Calu3 (cell line): ENCODE data around the gene MACROH2A2. TPM values are rescaled to one million over a fixed set of nuclear protein-coding genes. Genes with fewer than 3 reads are reported as not detected.

Source experiments
- BruUV-seq: library from RNA; stranded (reverse); fragments of 400-500 nt; replicated peaks from 2 replicates; lab custom pipeline; 2021; lab: Mats Ljungman, UMichigan
- CTCF ChIA-PET: fragments of 300-600 bp; sonication (Branson Sonifier 250); formaldehyde crosslinking; loops from one replicate; lab custom pipeline; 2022; ENCODE audit warnings: antibody characterized with exemption; lab: Charles Lee
- DNase-seq: peaks from one replicate; pipeline ENCODE4 v3.0.0; 2022
- H3K27ac Mint-ChIP-seq: one replicate; pipeline ENCODE4 v1.8.0; 2022; ENCODE audit warnings: mixed read lengths; ENCODE audit not compliant: unreplicated experiment
- H3K27me3 Mint-ChIP-seq: one replicate; pipeline ENCODE4 v1.8.0; 2022; ENCODE audit warnings: mixed read lengths; ENCODE audit not compliant: unreplicated experiment
- H3K36me3 Mint-ChIP-seq: one replicate; pipeline ENCODE4 v1.8.0; 2022; ENCODE audit warnings: mild to moderate bottlenecking, moderate library complexity, mixed read lengths; ENCODE audit not compliant: insufficient read depth, unreplicated experiment
- H3K4me1 Mint-ChIP-seq: one replicate; pipeline ENCODE4 v1.8.0; 2022; ENCODE audit warnings: mild to moderate bottlenecking, low read depth, mixed read lengths; ENCODE audit not compliant: unreplicated experiment
- H3K4me3 Mint-ChIP-seq: one replicate; pipeline ENCODE4 v1.8.0; 2022; ENCODE audit warnings: mild to moderate bottlenecking, low read depth, moderate library complexity, mixed read lengths; ENCODE audit not compliant: unreplicated experiment
- H3K9me3 Mint-ChIP-seq: one replicate; pipeline ENCODE4 v1.8.0; 2022; ENCODE audit warnings: low read depth, mixed read lengths; ENCODE audit not compliant: unreplicated experiment
- intact Hi-C: fragments of 100-400 bp; cut with micrococcal nuclease; formaldehyde crosslinking; loops from one replicate; pipeline ENCODE4 v1.10.0; 2022; ENCODE audit not compliant: unreplicated experiment
- total RNA-seq: library from RNA; stranded (reverse); gene quantifications from 2 replicates; pipeline ENCODE4 v1.2.3, GENCODE V29; 2022
- TF ChIP-seq, protein P1 (sequence below): fragments of 200-600 bp; IDR thresholded peaks from one replicate; pipeline ENCODE4 v1.8.0; 2022; ENCODE audit warnings: antibody characterized with exemption; ENCODE audit not compliant: unreplicated experiment

MACROH2A2 gene
- total RNA-seq, 1 experiment from 2014 or later, result 24.5 TPM

GRCh38 chr10:70118196-70118595, 65.5 kb downstream of the MACROH2A2 start:
- Mint-ChIP-seq H3K27ac (no peak overlapping the region), H3K4me3 (no peak overlapping the region), H3K36me3 (peaks cover 18% of the 10 kb centered on the region), H3K4me1 (no peaks in the 10 kb centered on the region), H3K27me3 (no peaks in the 10 kb centered on the region), H3K9me3 (no peaks in the 10 kb centered on the region)
- TF ChIP-seq, protein P1, sequence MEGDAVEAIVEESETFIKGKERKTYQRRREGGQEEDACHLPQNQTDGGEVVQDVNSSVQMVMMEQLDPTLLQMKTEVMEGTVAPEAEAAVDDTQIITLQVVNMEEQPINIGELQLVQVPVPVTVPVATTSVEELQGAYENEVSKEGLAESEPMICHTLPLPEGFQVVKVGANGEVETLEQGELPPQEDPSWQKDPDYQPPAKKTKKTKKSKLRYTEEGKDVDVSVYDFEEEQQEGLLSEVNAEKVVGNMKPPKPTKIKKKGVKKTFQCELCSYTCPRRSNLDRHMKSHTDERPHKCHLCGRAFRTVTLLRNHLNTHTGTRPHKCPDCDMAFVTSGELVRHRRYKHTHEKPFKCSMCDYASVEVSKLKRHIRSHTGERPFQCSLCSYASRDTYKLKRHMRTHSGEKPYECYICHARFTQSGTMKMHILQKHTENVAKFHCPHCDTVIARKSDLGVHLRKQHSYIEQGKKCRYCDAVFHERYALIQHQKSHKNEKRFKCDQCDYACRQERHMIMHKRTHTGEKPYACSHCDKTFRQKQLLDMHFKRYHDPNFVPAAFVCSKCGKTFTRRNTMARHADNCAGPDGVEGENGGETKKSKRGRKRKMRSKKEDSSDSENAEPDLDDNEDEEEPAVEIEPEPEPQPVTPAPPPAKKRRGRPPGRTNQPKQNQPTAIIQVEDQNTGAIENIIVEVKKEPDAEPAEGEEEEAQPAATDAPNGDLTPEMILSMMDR, result no peak
- CTCF ChIA-PET, result interaction anchor here (1.9 kb wide), 1 partner anchor 28 kb away, joined by 7 read pairs; the partner anchor contains the start of gene TYSND1
- no TSS peak for BruUV-seq
- DNase-seq, result no peak
- intact Hi-C loops, result no loop called here

DNA sequence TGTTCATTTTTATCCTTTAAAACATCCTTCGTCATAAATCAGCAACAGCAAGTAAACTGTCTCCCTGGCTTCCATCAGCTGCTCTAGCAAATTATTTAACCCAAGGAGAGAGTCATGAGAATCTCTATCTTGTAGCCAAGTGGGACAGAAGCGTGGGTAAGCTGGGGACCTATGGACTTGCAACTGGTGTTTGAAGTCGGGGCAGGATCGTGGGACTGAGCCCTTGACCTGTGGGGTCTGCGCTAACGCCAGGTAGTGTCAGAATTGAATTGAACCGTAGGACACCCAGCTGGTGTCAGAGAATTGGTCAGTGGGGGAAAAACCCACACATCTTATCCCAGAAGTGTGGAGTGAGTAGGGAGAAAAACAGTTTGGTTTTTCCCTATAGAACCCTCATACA, 66.6 kb downstream of the MACROH2A2 start:
- TF ChIP-seq, protein P1, result no peak
- CTCF ChIA-PET, result interaction anchor here (1.9 kb wide), 1 partner anchor 27 kb away, joined by 7 read pairs; the partner anchor contains the start of gene TYSND1
- H3K4me3 Mint-ChIP-seq, result no peak overlapping the region
- no peaks in the 10 kb centered on the region for H3K4me1 Mint-ChIP-seq
- no peaks in the 10 kb centered on the region for H3K27me3 Mint-ChIP-seq
- no peaks in the 10 kb centered on the region for H3K9me3 Mint-ChIP-seq
- H3K36me3 Mint-ChIP-seq, result peaks cover 21% of the 10 kb centered on the region
- no TSS peak for BruUV-seq
- DNase-seq, result no peak
- H3K27ac Mint-ChIP-seq, result no peak overlapping the region
- intact Hi-C loops, result no loop called here

GRCh38 chr10:70119623-70120022, 67.0 kb downstream of the MACROH2A2 start:
- DNase-seq, result no peak
- CTCF ChIA-PET, result interaction anchor here (1.1 kb wide), 1 partner anchor 27 kb away, joined by 3 read pairs; the partner anchor contains the start of gene TYSND1
- no peak overlapping the region for H3K4me3 Mint-ChIP-seq
- H3K36me3 Mint-ChIP-seq, result peaks cover 21% of the 10 kb centered on the region
- no peaks in the 10 kb centered on the region for H3K9me3 Mint-ChIP-seq
- intact Hi-C loops, result no loop called here
- TF ChIP-seq, protein P1, result no peak
- H3K27me3 Mint-ChIP-seq, result no peaks in the 10 kb centered on the region
- H3K4me1 Mint-ChIP-seq, result no peaks in the 10 kb centered on the region
- H3K27ac Mint-ChIP-seq, result no peak overlapping the region
- BruUV-seq, result no TSS peak

- CTCF ChIA-PET, result interaction anchor here (0.7 to 1.1 kb wide), 2 partner anchors 26 to 240 kb away, joined by 3 to 11 read pairs; partner anchors contain the start of gene TYSND1
- Mint-ChIP-seq H3K9me3 (peaks cover 2% of the 10 kb centered on the region), H3K4me3 (no peak overlapping the region), H3K36me3 (peaks cover 15% of the 10 kb centered on the region), H3K27me3 (no peaks in the 10 kb centered on the region), H3K27ac (no peak overlapping the region), H3K4me1 (no peaks in the 10 kb centered on the region)
- TF ChIP-seq, protein P1, result no peak
- BruUV-seq, result no TSS peak
- intact Hi-C loops, result no loop called here
- no peak for DNase-seq
Observed at GRCh38 chr10:70120417-70120816, 67.8 kb downstream of the MACROH2A2 start.
